Kidney (tissue), 14 donors: Measurements from ENCODE around the gene STAB1. TPM values are rescaled to one million over a fixed set of nuclear protein-coding genes. Genes with fewer than 3 reads are reported as not detected.

Experiments
- DNase-seq, 5 donors: peaks; one replicate each; pipeline ENCODE4 v3.0.0-alpha.2; 2013 to 2020
- FAIRE-seq: peaks from 2 replicates; lab custom pipeline; 2012; peaks lifted over from hg19 to GRCh38; lab: Jason Lieb, UNC
- H3K27ac ChIP-seq, 2 donors: one replicate each; pipeline ENCODE4 v1.7.0; 2013; ENCODE audit warnings: low read depth in 2 of 2, low read length in 2 of 2, inconsistent platforms in 1 of 2
- H3K27me3 ChIP-seq: one replicate; pipeline ENCODE4 v1.7.1; 2013; ENCODE audit warnings: low read length, inconsistent platforms; ENCODE audit not compliant: control insufficient read depth, insufficient read depth
- H3K36me3 ChIP-seq, 3 donors: one replicate each; pipeline versions ENCODE4 v1.7.0 to v1.7.1; 2013; ENCODE audit warnings: low read length in 3 of 3, control low read depth in 1 of 3, inconsistent platforms in 1 of 3; ENCODE audit not compliant: insufficient read depth in 3 of 3, control insufficient read depth in 2 of 3
- H3K4me1 ChIP-seq, 3 donors: one replicate each; pipeline versions ENCODE4 v1.7.0 to v1.7.1; 2013; ENCODE audit warnings: low read length in 3 of 3, inconsistent platforms in 1 of 3, low read depth in 1 of 3; ENCODE audit not compliant: control insufficient read depth in 2 of 3, insufficient read depth in 2 of 3
- H3K4me3 ChIP-seq, 3 donors: one replicate each; pipeline versions ENCODE4 v1.7.0 to v1.8.1; 2013; ENCODE audit warnings: low read length in 3 of 3, control low read depth in 1 of 3, inconsistent platforms in 1 of 3
- H3K9ac ChIP-seq, 3 donors: one replicate each; pipeline versions ENCODE4 v1.7.0 to v1.7.1; 2013; ENCODE audit warnings: low read length in 3 of 3, control low read depth in 1 of 3, inconsistent platforms in 1 of 3
- H3K9me3 ChIP-seq, 3 donors: one replicate each; pipeline versions ENCODE4 v1.7.0 to v1.7.1; 2013; ENCODE audit warnings: low read length in 3 of 3, control low read depth in 1 of 3, inconsistent platforms in 1 of 3; ENCODE audit not compliant: control insufficient read depth in 2 of 3, insufficient read depth in 1 of 3
- intact Hi-C: fragments of 100-400 bp; cut with DNase I; formaldehyde crosslinking; loops from one replicate; pipeline ENCODE4 v1.11.1; 2022
- polyA plus RNA-seq: library from polyadenylated mRNA; stranded (reverse); fragments of 350-450 nt; fragmentation: Illumina TruSeq; extraction: RNeasy Lipid Tissue Mini Kit (QIAGEN cat#74804); gene quantifications from one replicate; pipeline ENCODE4 v1.2.3, GENCODE V29; 2014; ENCODE audit warnings: low read depth, low replicate concordance; ENCODE audit not compliant: insufficient read depth
- total RNA-seq: library from RNA; stranded (reverse); fragmentation: NEBNext Ultra II Directional; extraction: Animal tissue kit (Norgen Biotek cat#: 25700); gene quantifications from one replicate; pipeline ENCODE4 v1.2.1, GENCODE V29; 2021
- TF ChIP-seq, protein P1 (sequence below): IDR thresholded peaks from 3 replicates; pipeline ENCODE4 v1.5.1; 2012; ENCODE audit warnings: mild to moderate bottlenecking, moderate library complexity, borderline replicate concordance; ENCODE audit not compliant: insufficient read depth; ENCODE audit errors: extremely low read depth
- donor health status: control.
- donor health status: control.
- donor health status: control.
- donor health status: control.
- donor health status: control.
- donor health status: DM: yes; HTN: yes; CAD: no.
- donor health status: Normal renal cell carcinoma (clear cell type).

The STAB1 gene
- total and polyA plus RNA-seq, 2 donors from 2014 or later: 98.4 to 379 TPM

DNA sequence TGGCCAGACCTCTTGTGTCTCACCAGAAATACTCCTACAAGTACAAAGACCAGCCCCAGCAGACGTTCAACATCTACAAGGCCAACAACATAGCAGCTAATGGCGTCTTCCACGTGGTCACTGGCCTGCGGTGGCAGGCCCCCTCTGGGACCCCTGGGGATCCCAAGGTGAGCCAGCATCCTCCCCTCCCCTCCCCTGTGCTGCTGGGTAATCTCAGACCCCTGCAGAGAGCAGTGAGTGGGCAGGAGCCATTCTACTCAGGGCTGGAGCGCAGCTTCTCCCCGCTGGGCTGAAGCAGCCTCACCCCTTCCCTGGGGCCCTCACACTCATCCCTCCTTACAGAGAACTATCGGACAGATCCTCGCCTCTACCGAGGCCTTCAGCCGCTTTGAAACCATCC lies 9.8 kb downstream of the STAB1 start:
- Histone ChIP-seq H3K36me3 (no peaks in the 10 kb centered on the region), H3K27me3 (no peaks in the 10 kb centered on the region), H3K27ac (no peak overlapping the region), H3K4me1 (no peaks in the 10 kb centered on the region), H3K9me3 (no peaks in the 10 kb centered on the region), H3K4me3 (no peak overlapping the region), H3K9ac (no peak overlapping the region)
- TF ChIP-seq, protein P1, sequence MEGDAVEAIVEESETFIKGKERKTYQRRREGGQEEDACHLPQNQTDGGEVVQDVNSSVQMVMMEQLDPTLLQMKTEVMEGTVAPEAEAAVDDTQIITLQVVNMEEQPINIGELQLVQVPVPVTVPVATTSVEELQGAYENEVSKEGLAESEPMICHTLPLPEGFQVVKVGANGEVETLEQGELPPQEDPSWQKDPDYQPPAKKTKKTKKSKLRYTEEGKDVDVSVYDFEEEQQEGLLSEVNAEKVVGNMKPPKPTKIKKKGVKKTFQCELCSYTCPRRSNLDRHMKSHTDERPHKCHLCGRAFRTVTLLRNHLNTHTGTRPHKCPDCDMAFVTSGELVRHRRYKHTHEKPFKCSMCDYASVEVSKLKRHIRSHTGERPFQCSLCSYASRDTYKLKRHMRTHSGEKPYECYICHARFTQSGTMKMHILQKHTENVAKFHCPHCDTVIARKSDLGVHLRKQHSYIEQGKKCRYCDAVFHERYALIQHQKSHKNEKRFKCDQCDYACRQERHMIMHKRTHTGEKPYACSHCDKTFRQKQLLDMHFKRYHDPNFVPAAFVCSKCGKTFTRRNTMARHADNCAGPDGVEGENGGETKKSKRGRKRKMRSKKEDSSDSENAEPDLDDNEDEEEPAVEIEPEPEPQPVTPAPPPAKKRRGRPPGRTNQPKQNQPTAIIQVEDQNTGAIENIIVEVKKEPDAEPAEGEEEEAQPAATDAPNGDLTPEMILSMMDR: no peak
- no peak for FAIRE-seq
- no peak for DNase-seq
- intact Hi-C loops: no loop called here

DNA sequence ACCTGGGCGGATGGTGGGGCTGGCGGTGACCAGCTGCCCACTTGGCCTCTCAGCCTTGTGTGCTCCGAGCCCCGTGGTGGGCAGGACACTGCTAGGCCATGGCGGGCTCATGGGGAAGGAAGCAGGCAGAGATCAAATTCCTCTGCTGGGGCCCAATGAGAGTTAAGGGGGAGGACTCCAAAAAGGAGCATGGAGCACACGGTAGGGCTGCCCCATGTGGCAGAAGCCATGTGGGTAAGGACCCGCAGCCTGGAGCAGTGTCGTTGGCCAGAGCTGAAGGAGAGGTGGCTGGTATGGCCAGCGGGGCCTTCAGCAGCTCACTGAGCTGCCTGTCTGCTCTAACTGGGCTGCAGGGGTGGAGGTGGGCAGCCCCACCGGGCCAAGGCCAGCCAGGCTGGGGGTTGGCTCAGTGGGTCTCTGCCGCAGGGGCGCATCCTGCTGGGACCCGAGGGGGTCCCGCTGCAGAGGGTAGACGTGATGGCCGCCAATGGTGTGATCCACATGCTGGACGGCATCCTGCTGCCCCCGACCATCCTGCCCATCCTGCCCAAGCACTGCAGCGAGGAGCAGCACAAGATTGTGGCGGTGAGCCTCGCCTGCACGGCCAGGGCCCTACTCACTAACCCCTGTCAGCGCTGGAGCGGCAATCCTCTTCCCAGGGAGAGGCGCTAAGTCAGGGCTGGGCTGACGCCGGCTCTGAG lies 11.3 kb downstream of the STAB1 start:
- intact Hi-C loops: no loop called here
- no peaks in the 10 kb centered on the region for H3K36me3 ChIP-seq
- no peaks in the 10 kb centered on the region for H3K9me3 ChIP-seq
- FAIRE-seq: no peak
- TF ChIP-seq, protein P1: no peak
- H3K4me1 ChIP-seq: no peaks in the 10 kb centered on the region
- H3K4me3 ChIP-seq: no peak overlapping the region
- no peak for DNase-seq
- no peak overlapping the region for H3K9ac ChIP-seq
- no peaks in the 10 kb centered on the region for H3K27me3 ChIP-seq
- no peak overlapping the region for H3K27ac ChIP-seq

DNA sequence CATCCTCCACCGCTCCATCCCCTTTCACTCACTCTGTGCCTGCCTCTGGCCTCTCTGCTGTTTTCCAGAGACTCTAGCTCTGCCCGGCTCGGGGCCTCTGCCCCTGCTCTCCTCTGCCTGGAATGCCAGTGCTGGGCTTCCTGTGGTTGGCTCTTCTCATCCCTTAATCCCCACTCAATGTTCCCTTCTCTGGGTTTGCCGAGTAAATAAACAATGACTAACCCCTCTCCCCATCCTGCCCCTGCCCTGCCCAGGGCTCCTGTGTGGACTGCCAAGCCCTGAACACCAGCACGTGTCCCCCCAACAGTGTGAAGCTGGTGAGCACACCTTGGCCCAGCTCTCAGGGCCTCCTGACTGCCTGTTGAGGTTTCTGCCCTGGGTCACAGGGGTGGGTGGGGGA lies 12.2 kb downstream of the STAB1 start:
- DNase-seq (no peak), FAIRE-seq (no peak)
- Histone ChIP-seq H3K9ac (no peak overlapping the region), H3K36me3 (no peaks in the 10 kb centered on the region), H3K27me3 (no peaks in the 10 kb centered on the region), H3K27ac (no peak overlapping the region), H3K4me3 (no peak overlapping the region), H3K9me3 (no peaks in the 10 kb centered on the region), H3K4me1 (no peaks in the 10 kb centered on the region)
- intact Hi-C loops: no loop called here
- TF ChIP-seq, protein P1: no peak
